DND-41 (cell line): Measurements from ENCODE around the gene NLGN2.

ENCODE experiments used
- CTCF ChIP-seq: IDR thresholded peaks from 2 replicates; pipeline ENCODE4 v1.5.1; 2012; ENCODE audit warnings: borderline replicate concordance, low read length, moderate library complexity, mild to moderate bottlenecking; ENCODE audit not compliant: poor library complexity, severe bottlenecking; ENCODE audit errors: extremely low read depth
- EZH2 ChIP-seq: IDR thresholded peaks from 3 replicates; pipeline ENCODE4 v1.6.1; 2012; ENCODE audit warnings: borderline replicate concordance, low read depth, mild to moderate bottlenecking, moderate library complexity, low read length, inconsistent platforms; ENCODE audit not compliant: severe bottlenecking

DNA sequence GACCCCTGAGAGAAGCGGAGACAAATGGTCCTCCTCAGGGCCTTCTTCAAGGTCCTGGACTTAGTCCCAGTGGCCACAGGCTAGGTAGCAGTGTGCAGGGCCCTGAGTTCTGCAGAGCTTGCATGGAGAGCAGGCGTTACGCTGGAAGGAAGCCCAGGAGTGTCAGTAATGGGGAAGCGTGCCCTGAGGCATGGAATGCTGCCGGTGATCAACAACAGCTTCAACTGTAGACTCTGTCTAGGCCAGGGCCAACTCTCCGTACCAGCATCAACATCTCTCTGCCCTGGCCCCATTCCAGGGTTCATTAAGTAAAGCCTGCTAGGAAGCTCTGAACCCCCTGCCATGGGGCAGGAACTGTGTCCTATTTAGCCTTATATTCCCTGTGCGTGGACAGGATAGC, 27.3 kb upstream of the NLGN2 start:
- TF ChIP-seq CTCF: no peak
- no peak for TF ChIP-seq EZH2
